Natural killer cell (primary cell): ENCODE measurements around the gene FOXD4L4. TPM values are rescaled to one million over a fixed set of nuclear protein-coding genes. Genes with fewer than 3 reads are reported as not detected.
"Not testable (repeated sequence)": the region's sequence is repeated elsewhere in the genome, so short reads cannot be mapped to it uniquely, and the experiment has no call there.

ENCODE experiments used
- ATAC-seq, 3 donors: fragments of 150-1000 bp in 2 of 3; fragments of 200-7000 bp in 1 of 3; cut with Tn5 transposase; 1 replicate in 1 of 3; 2 replicates in 2 of 3; pipeline ENCODE4 v1.10.0; 2021; ENCODE audit warnings: mild to moderate bottlenecking in 2 of 3, moderate library complexity in 2 of 3
- DNase-seq, 2 donors: peaks; one replicate each; pipeline versions ENCODE4 v3.0.0 to v3.0.0-alpha.2; 2013 to 2021; ENCODE audit warnings: mixed read lengths in 1 of 2
- H3K27ac ChIP-seq: one replicate; pipeline ENCODE4 v1.5.1; 2013; ENCODE audit warnings: mild to moderate bottlenecking, low read length
- H3K27me3 ChIP-seq: one replicate; pipeline ENCODE4 v1.6.1; 2013; ENCODE audit warnings: low read length; ENCODE audit not compliant: control insufficient read depth, insufficient read depth
- H3K36me3 ChIP-seq: one replicate; pipeline ENCODE4 v1.6.1; 2013; ENCODE audit warnings: low read length; ENCODE audit not compliant: control insufficient read depth, insufficient read depth
- H3K4me1 ChIP-seq: one replicate; pipeline ENCODE4 v1.6.1; 2013; ENCODE audit warnings: low read length; ENCODE audit not compliant: control insufficient read depth, insufficient read depth
- H3K4me3 ChIP-seq: one replicate; pipeline ENCODE4 v1.5.1; 2013; ENCODE audit warnings: low read length
- H3K9me3 ChIP-seq: one replicate; pipeline ENCODE4 v1.6.1; 2013; ENCODE audit warnings: low read length; ENCODE audit not compliant: control insufficient read depth, insufficient read depth
- H3K27ac Mint-ChIP-seq, 2 donors: one replicate each; pipeline ENCODE4 v1.8.0; 2022; ENCODE audit warnings: mild to moderate bottlenecking in 2 of 2, mixed read lengths in 2 of 2, moderate library complexity in 1 of 2
- H3K27me3 Mint-ChIP-seq, 2 donors: one replicate each; pipeline ENCODE4 v1.8.0; 2022; ENCODE audit warnings: low read depth in 2 of 2, mixed read lengths in 2 of 2
- H3K36me3 Mint-ChIP-seq: one replicate; pipeline ENCODE4 v1.8.0; 2022; ENCODE audit warnings: mixed read lengths
- H3K4me1 Mint-ChIP-seq, 2 donors: one replicate each; pipeline ENCODE4 v1.8.0; 2022; ENCODE audit warnings: mixed read lengths in 2 of 2
- H3K4me3 Mint-ChIP-seq: one replicate; pipeline ENCODE4 v1.8.0; 2022; ENCODE audit warnings: mild to moderate bottlenecking, moderate library complexity, mixed read lengths
- H3K9me3 Mint-ChIP-seq, 2 donors: one replicate each; pipeline ENCODE4 v1.8.0; 2022; ENCODE audit warnings: mixed read lengths in 2 of 2
- WGBS: methylation state at CpG from one replicate; pipeline ENCODE4 v1.1.7; 2013; ENCODE audit warnings: missing lambda C conversion rate; ENCODE audit not compliant: insufficient coverage; 5-methylcytosine and 5-hydroxymethylcytosine counted together
- intact Hi-C: fragments of 100-400 bp; cut with micrococcal nuclease; formaldehyde crosslinking; loops from one replicate; pipeline ENCODE4 v1.14.2; 2022
- total RNA-seq, 4 donors: library from RNA; stranded (reverse); fragments of 120-200 nt in 1 of 4; gene quantifications; one replicate each; pipeline versions ENCODE4 v1.2.3 to v1.2.4, GENCODE V29; 2013 to 2022

Gene FOXD4L4
- total RNA-seq, result not detected
- total RNA-seq (2013), result not detected

GRCh38 chr9:65737096-65737564, at the start of gene FOXD4L4:
Gene FOXD4L4, plus strand, starts transcription at chr9:65737146. Its CDS starts 0 bp downstream, at chr9:65737146.
- H3K36me3 ChIP-seq, H3K27ac Mint-ChIP-seq, H3K4me1 ChIP-seq, H3K27me3 Mint-ChIP-seq, H3K9me3 Mint-ChIP-seq, intact Hi-C loops, H3K9me3 ChIP-seq, ATAC-seq, H3K36me3 Mint-ChIP-seq, DNase-seq, H3K27me3 ChIP-seq, H3K27ac ChIP-seq, H3K4me3 Mint-ChIP-seq, H3K4me1 Mint-ChIP-seq, H3K4me3 ChIP-seq: not testable (repeated sequence)
- WGBS, result 13% methylated on average over 8 of the region's 38 CpGs

GRCh38 chr9:65703550-65703949, 33.4 kb upstream of the FOXD4L4 start:
- H3K4me3 Mint-ChIP-seq, H3K4me3 ChIP-seq, DNase-seq, H3K27me3 ChIP-seq, H3K27ac Mint-ChIP-seq, H3K27me3 Mint-ChIP-seq, H3K36me3 Mint-ChIP-seq, H3K9me3 ChIP-seq, H3K4me1 Mint-ChIP-seq, H3K27ac ChIP-seq, intact Hi-C loops, H3K4me1 ChIP-seq, H3K9me3 Mint-ChIP-seq, ATAC-seq, H3K36me3 ChIP-seq: not testable (repeated sequence)
- no CpG with 5 or more reads among the region's 2 CpGs for WGBS

GRCh38 chr9:65714445-65714844, 22.5 kb upstream of the FOXD4L4 start:
- H3K9me3 Mint-ChIP-seq, H3K4me3 Mint-ChIP-seq, H3K4me1 ChIP-seq, H3K27me3 ChIP-seq, H3K27ac Mint-ChIP-seq, H3K4me1 Mint-ChIP-seq, H3K9me3 ChIP-seq, H3K27ac ChIP-seq, H3K36me3 ChIP-seq, DNase-seq, intact Hi-C loops, H3K4me3 ChIP-seq, H3K27me3 Mint-ChIP-seq, H3K36me3 Mint-ChIP-seq, ATAC-seq: not testable (repeated sequence)
- WGBS, result no CpG with 5 or more reads among the region's 5 CpGs

- not testable (repeated sequence) for H3K27ac Mint-ChIP-seq
Observed at GRCh38 chr9:65738133-65738532, 1.2 kb downstream of the FOXD4L4 start.

More at GRCh38 chr9:65738133-65738532, 1.2 kb downstream of the FOXD4L4 start:
- intact Hi-C loops, H3K9me3 Mint-ChIP-seq, H3K4me1 ChIP-seq, DNase-seq, H3K36me3 ChIP-seq, H3K4me3 Mint-ChIP-seq, H3K4me3 ChIP-seq, H3K27me3 Mint-ChIP-seq, H3K9me3 ChIP-seq, H3K36me3 Mint-ChIP-seq, ATAC-seq, H3K27ac ChIP-seq, H3K4me1 Mint-ChIP-seq, H3K27me3 ChIP-seq: not testable (repeated sequence)
- no CpG with 5 or more reads among the region's 27 CpGs for WGBS

Other genes starting within 250 kb of the FOXD4L4 start
- 10 to 100 TPM; 19.8 to 35.3 (median 26.7) TPM for gene ZNG1E, start 61.2 kb upstream of the FOXD4L4 start, total RNA-seq